Measurements from ENCODE around the gene CHST15. TPM values are rescaled to one million over a fixed set of nuclear protein-coding genes. Genes with fewer than 3 reads are reported as not detected.

The CHST15 gene
- total and polyA plus RNA-seq, 4 donors, result 2.9 to 16.5 (median 6.4) TPM

GRCh38 chr10:124045276-124045675 is 48.1 kb downstream of the CHST15 start:
- Histone ChIP-seq H3K27me3 (ENCODE audit: control insufficient read depth in 4 of 4, insufficient read depth in 4 of 4, low read length in 3 of 4) (no peaks in the 10 kb centered on the region), H3K36me3 (ENCODE audit: control insufficient read depth in 4 of 4, insufficient read depth in 3 of 4, low read depth in 1 of 4, low read length in 3 of 4) (peaks cover 0 to 3% (median 0%) of the 10 kb centered on the region in 4 donors), H3K27ac (ENCODE audit: low read depth in 1 of 2, low read length in 2 of 2) (no peak overlapping the region), H3K4me3 (ENCODE audit: low read depth in 1 of 3, low read length in 3 of 3) (no peak overlapping the region), H3K4me1 (ENCODE audit: control insufficient read depth in 4 of 4, insufficient read depth in 4 of 4, low read length in 3 of 4) (peaks cover 2 to 23% (median 17%) of the 10 kb centered on the region in 4 donors), H3K9ac (ENCODE audit: low read depth in 1 of 2, low read length in 2 of 2) (no peak overlapping the region), H3K9me3 (ENCODE audit: control insufficient read depth in 4 of 4, low read length in 3 of 4) (no peaks in the 10 kb centered on the region)
- DNase-seq (ENCODE audit: low spot score), result no peak
- WGBS, result 65% methylated on average over 6 of the region's 6 CpGs
- no peak for TF ChIP-seq YY1 (IDR thresholded peaks at IDR 0.05)
- no peak for TF ChIP-seq EGR1 (IDR thresholded peaks at IDR 0.05; ENCODE audit: low read depth in 2 of 2)
- TF ChIP-seq ATF3 (IDR thresholded peaks at IDR 0.05), result no peak

GRCh38 chr10:124044143-124044862 is 49.1 kb downstream of the CHST15 start:
- TF ChIP-seq HNF4A (conservative IDR thresholded peaks at IDR 0.05), result peak in 1 of 2 donors; percentile 11
- no peak for TF ChIP-seq SP1 (IDR thresholded peaks at IDR 0.05)
- peak in 1 of 2 donors; percentile 29 for TF ChIP-seq GABPA (IDR thresholded peaks at IDR 0.05 in 1 of 2, conservative IDR thresholded peaks at IDR 0.05 in 1 of 2)
- TF ChIP-seq RXRA (IDR thresholded peaks at IDR 0.05), result peak in 1 of 2 donors; percentile 28
- no peak for TF ChIP-seq FOXA1 (IDR thresholded peaks at IDR 0.05)
- no peak overlapping the region for H3K9ac ChIP-seq (ENCODE audit: low read depth in 1 of 2, low read length in 2 of 2)
- DNase-seq (ENCODE audit: low spot score), result no peak
- H3K36me3 ChIP-seq (ENCODE audit: control insufficient read depth in 4 of 4, insufficient read depth in 3 of 4, low read depth in 1 of 4, low read length in 3 of 4), result peaks cover 0 to 8% (median 0%) of the 10 kb centered on the region in 4 donors
- peak overlapping the region; percentile 33 to 50 for H3K27ac ChIP-seq (ENCODE audit: low read depth in 1 of 2, low read length in 2 of 2)
- peak overlapping the region in 1 of 3 donors; percentile 24 for H3K4me3 ChIP-seq (ENCODE audit: low read depth in 1 of 3, low read length in 3 of 3)
- H3K9me3 ChIP-seq (ENCODE audit: control insufficient read depth in 4 of 4, low read length in 3 of 4), result no peaks in the 10 kb centered on the region
- H3K27me3 ChIP-seq (ENCODE audit: control insufficient read depth in 4 of 4, insufficient read depth in 4 of 4, low read length in 3 of 4), result no peaks in the 10 kb centered on the region
- 75% methylated on average over 40 of the region's 40 CpGs for WGBS
- peaks cover under 1 to 26% (median 16%) of the 10 kb centered on the region in 4 donors for H3K4me1 ChIP-seq (ENCODE audit: control insufficient read depth in 4 of 4, insufficient read depth in 4 of 4, low read length in 3 of 4)

- Histone ChIP-seq H3K9ac (ENCODE audit: low read depth in 1 of 2, low read length in 2 of 2) (no peak overlapping the region), H3K27me3 (ENCODE audit: control insufficient read depth in 4 of 4, insufficient read depth in 4 of 4, low read length in 3 of 4) (no peaks in the 10 kb centered on the region), H3K4me3 (ENCODE audit: low read depth in 1 of 3, low read length in 3 of 3) (peak overlapping the region in 1 of 3 donors; percentile 24), H3K4me1 (ENCODE audit: control insufficient read depth in 4 of 4, insufficient read depth in 4 of 4, low read length in 3 of 4) (peaks cover 0 to 18% (median 9%) of the 10 kb centered on the region in 4 donors), H3K9me3 (ENCODE audit: control insufficient read depth in 4 of 4, low read length in 3 of 4) (no peaks in the 10 kb centered on the region), H3K36me3 (ENCODE audit: control insufficient read depth in 4 of 4, insufficient read depth in 3 of 4, low read depth in 1 of 4, low read length in 3 of 4) (peaks cover 0 to 11% (median 0%) of the 10 kb centered on the region in 4 donors), H3K27ac (ENCODE audit: low read depth in 1 of 2, low read length in 2 of 2) (peak overlapping the region in 1 of 2 donors; percentile 46)
- 52% methylated on average over 12 of the region's 12 CpGs for WGBS
- no peak for DNase-seq (ENCODE audit: low spot score)
- TF ChIP-seq CTCF (IDR thresholded peaks at IDR 0.05; ENCODE audit: low read depth, low read length, missing input control) (no peak), RXRA (IDR thresholded peaks at IDR 0.05) (no peak), JUND (IDR thresholded peaks at IDR 0.05) (no peak), YY1 (IDR thresholded peaks at IDR 0.05) (no peak), SP1 (IDR thresholded peaks at IDR 0.05) (no peak), MAX (IDR thresholded peaks at IDR 0.05) (no peak), HNF4G (IDR thresholded peaks at IDR 0.05) (no peak), ATF3 (IDR thresholded peaks at IDR 0.05) (no peak), RAD21 (IDR thresholded peaks at IDR 0.05) (no peak), ZBTB33 (IDR thresholded peaks at IDR 0.05) (no peak), REST (IDR thresholded peaks at IDR 0.05) (no peak), HNF4A (conservative IDR thresholded peaks at IDR 0.05) (no peak), TAF1 (conservative IDR thresholded peaks at IDR 0.05) (no peak), FOXA2 (IDR thresholded peaks at IDR 0.05) (no peak), FOXA1 (IDR thresholded peaks at IDR 0.05) (no peak)
These were observed 49.9 kb downstream of the CHST15 start for GRCh38 chr10:124043310-124044142.
